ENCODE measurements around the gene SCG3.

- TF ChIP-seq ZNF274 (IDR thresholded peaks at IDR 0.05; ENCODE audit: low read depth, low read length), result no peak
- no peak for TF ChIP-seq YY1 (IDR thresholded peaks at IDR 0.05; ENCODE audit: insufficient read depth, insufficient read length)
- TF ChIP-seq SUZ12 (IDR thresholded peaks at IDR 0.05; ENCODE audit: extremely low read depth, insufficient read depth, insufficient read length), result no peak
Measured at GRCh38 chr15:51675234-51675633, 6.1 kb upstream of the SCG3 start.
